Suprapubic skin (tissue), 4 donors: ENCODE results near the gene PLEKHA3. TPM values are rescaled to one million over a fixed set of nuclear protein-coding genes. Genes with fewer than 3 reads are reported as not detected.

Source experiments
- DNase-seq, 2 donors: peaks; one replicate each; pipeline ENCODE4 v3.0.0-alpha.2; 2019; ENCODE audit warnings: low spot score in 2 of 2
- H3K27ac ChIP-seq: fragments of 200-600 bp; sonication (generic); one replicate; pipeline ENCODE4 v1.5.1; 2019
- H3K27me3 ChIP-seq: fragments of 200-600 bp; sonication (generic); one replicate; pipeline ENCODE4 v1.5.1; 2019
- H3K36me3 ChIP-seq: fragments of 200-600 bp; sonication (generic); one replicate; pipeline ENCODE4 v1.5.1; 2019
- H3K4me1 ChIP-seq: fragments of 200-600 bp; sonication (generic); one replicate; pipeline ENCODE4 v1.5.1; 2019
- H3K4me3 ChIP-seq: fragments of 200-600 bp; sonication (generic); one replicate; pipeline ENCODE4 v1.5.1; 2019; ENCODE audit warnings: mild to moderate bottlenecking
- H3K9me3 ChIP-seq: fragments of 200-600 bp; sonication (generic); one replicate; pipeline ENCODE4 v1.5.1; 2019
- EP300 ChIP-seq: sonication (generic); formaldehyde crosslinking; IDR thresholded peaks from one replicate; pipeline ENCODE4 v1.6.1; 2017; ENCODE audit warnings: antibody characterized with exemption
- POLR2A ChIP-seq, 2 donors: fragments of 450-650 bp; IDR thresholded peaks; one replicate each; pipeline ENCODE4 v1.6.1; 2017; ENCODE audit warnings: antibody characterized with exemption in 2 of 2, mild to moderate bottlenecking in 2 of 2, moderate library complexity in 2 of 2
- POLR2AphosphoS5 ChIP-seq, 3 donors: sonication (generic); formaldehyde crosslinking; IDR thresholded peaks; one replicate each; pipeline ENCODE4 v1.6.1; 2017; ENCODE audit warnings: antibody characterized with exemption in 3 of 3
- WGBS: methylation state at CpG from one replicate; pipeline ENCODE4 v1.1.5; 2018; 5-methylcytosine and 5-hydroxymethylcytosine counted together
- total RNA-seq, 4 donors: library from RNA; depleted of rRNA; stranded (reverse); fragments of >200 nt; gene quantifications; one replicate each; pipeline ENCODE4 v1.1.0, GENCODE V29; 2016
- TF ChIP-seq, protein P1 (sequence below), 2 donors: fragments of 200-600 bp in 1 of 2; fragments of 450-650 bp in 1 of 2; sonication (generic) in 1 of 2; IDR thresholded peaks; one replicate each; pipeline ENCODE4 v1.5.1; 2016 to 2019; ENCODE audit warnings: antibody characterized with exemption in 2 of 2, mild to moderate bottlenecking in 1 of 2, moderate library complexity in 1 of 2

PLEKHA3 gene
- total RNA-seq, 4 donors from 2014 or later: 2.9 to 7.7 (median 5.8) TPM

DNA sequence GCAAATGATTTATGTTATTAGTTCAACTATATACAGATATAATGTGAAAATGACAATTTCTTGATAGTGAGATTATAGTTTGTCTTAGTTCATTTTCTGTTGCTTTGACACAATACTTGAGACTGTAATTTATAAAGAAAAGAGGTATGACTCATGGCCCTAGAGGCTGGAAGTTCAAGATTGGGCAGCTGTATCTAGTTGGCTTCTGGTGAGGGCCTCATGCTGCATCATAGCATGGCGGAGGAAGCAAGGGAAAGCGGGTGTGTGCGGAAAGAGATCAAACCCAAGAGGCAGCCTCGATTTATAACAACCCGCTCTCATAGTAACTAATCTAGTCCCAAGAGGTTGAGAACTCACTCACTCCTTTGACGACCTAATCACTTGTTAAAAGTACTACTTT is 11.4 kb downstream of the PLEKHA3 start:
- no peak overlapping the region for H3K27ac ChIP-seq
- peaks cover 55% of the 10 kb centered on the region for H3K36me3 ChIP-seq
- DNase-seq: no peak
- TF ChIP-seq POLR2A (IDR thresholded peaks at IDR 0.05): no peak
- no peak for TF ChIP-seq EP300
- TF ChIP-seq POLR2AphosphoS5 (IDR thresholded peaks at IDR 0.05): no peak
- no peaks in the 10 kb centered on the region for H3K9me3 ChIP-seq
- no peak overlapping the region for H3K4me3 ChIP-seq
- H3K27me3 ChIP-seq: no peaks in the 10 kb centered on the region
- H3K4me1 ChIP-seq: no peaks in the 10 kb centered on the region
- WGBS: 78% methylated on average over 6 of the region's 6 CpGs

DNA sequence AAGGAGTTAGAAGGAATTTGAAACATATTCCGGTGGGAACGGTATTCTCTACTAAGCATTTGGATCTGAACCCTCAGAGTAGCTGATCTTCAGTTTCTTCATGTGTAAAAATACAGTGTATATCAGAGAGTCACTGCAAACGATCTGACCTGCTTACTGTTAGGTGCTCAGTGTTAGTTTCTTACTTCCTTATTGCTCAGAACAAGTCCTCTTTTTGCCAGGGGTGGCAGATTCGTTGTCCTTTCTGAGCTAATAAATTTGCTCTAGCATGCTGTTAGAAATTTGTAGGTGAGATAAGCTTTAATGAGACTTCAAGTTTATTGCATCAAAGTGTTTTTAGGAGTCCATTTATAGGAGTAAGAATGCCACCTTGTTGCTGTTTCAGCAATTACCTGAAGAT is 15.8 kb downstream of the PLEKHA3 start:
- H3K36me3 ChIP-seq: peaks cover 75% of the 10 kb centered on the region
- H3K27me3 ChIP-seq: no peaks in the 10 kb centered on the region
- H3K4me3 ChIP-seq: no peak overlapping the region
- no peak overlapping the region for H3K27ac ChIP-seq
- no peaks in the 10 kb centered on the region for H3K9me3 ChIP-seq
- DNase-seq: no peak
- TF ChIP-seq EP300: no peak
- no peak for TF ChIP-seq POLR2AphosphoS5 (IDR thresholded peaks at IDR 0.05)
- TF ChIP-seq, protein P1, sequence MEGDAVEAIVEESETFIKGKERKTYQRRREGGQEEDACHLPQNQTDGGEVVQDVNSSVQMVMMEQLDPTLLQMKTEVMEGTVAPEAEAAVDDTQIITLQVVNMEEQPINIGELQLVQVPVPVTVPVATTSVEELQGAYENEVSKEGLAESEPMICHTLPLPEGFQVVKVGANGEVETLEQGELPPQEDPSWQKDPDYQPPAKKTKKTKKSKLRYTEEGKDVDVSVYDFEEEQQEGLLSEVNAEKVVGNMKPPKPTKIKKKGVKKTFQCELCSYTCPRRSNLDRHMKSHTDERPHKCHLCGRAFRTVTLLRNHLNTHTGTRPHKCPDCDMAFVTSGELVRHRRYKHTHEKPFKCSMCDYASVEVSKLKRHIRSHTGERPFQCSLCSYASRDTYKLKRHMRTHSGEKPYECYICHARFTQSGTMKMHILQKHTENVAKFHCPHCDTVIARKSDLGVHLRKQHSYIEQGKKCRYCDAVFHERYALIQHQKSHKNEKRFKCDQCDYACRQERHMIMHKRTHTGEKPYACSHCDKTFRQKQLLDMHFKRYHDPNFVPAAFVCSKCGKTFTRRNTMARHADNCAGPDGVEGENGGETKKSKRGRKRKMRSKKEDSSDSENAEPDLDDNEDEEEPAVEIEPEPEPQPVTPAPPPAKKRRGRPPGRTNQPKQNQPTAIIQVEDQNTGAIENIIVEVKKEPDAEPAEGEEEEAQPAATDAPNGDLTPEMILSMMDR (IDR thresholded peaks at IDR 0.05): no peak
- no peak for TF ChIP-seq POLR2A (IDR thresholded peaks at IDR 0.05)
- WGBS: 75% methylated on average over 4 of the region's 4 CpGs
- H3K4me1 ChIP-seq: no peaks in the 10 kb centered on the region

DNA sequence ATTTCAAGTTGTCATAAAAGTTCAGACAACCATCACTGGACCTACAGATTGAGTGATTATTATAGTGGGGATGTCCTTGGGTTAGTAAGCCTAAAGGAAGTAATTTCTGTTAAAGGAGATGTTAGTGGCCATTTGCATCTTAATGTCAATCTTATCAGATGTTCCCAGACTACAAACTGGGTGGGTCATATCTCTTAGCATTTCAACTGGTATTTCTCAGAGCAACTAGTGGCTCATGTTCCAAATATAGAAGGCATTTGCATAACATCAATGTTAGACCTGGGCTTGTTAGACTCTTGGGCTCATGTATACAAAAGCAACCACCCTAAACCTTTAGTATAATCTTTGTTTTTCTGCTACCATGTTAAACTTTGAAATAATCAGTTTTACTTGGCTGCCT is 17.9 kb downstream of the PLEKHA3 start:
- no peaks in the 10 kb centered on the region for H3K27me3 ChIP-seq
- no peaks in the 10 kb centered on the region for H3K4me1 ChIP-seq
- H3K9me3 ChIP-seq: no peaks in the 10 kb centered on the region
- no peak overlapping the region for H3K4me3 ChIP-seq
- DNase-seq: no peak
- peaks cover 82% of the 10 kb centered on the region for H3K36me3 ChIP-seq
- H3K27ac ChIP-seq: no peak overlapping the region
- TF ChIP-seq, protein P1 (IDR thresholded peaks at IDR 0.05): no peak
- no peak for TF ChIP-seq POLR2A (IDR thresholded peaks at IDR 0.05)

DNA sequence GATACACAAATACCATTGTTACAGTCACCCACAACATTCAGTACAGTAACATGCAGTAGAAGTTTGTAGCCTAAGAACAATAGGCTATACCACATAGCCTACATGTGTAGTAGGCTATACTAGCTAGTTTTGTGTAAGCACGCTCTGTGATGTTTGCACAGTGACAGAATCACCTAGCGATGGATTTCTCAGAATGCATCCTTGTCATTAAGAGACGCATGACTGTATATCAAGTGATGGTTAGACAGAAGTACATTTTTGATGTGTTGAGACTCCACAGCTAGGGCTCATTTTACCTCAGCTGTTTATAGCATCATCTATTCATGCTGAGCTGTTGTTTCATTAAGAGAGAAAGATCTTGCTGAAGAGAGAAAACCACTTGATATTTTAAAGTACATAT is 19.4 kb downstream of the PLEKHA3 start:
- no peaks in the 10 kb centered on the region for H3K4me1 ChIP-seq
- DNase-seq: no peak
- no peaks in the 10 kb centered on the region for H3K9me3 ChIP-seq
- H3K36me3 ChIP-seq: peaks cover 81% of the 10 kb centered on the region
- no peak overlapping the region for H3K27ac ChIP-seq
- TF ChIP-seq POLR2AphosphoS5 (IDR thresholded peaks at IDR 0.05) (no peak), EP300 (no peak), POLR2A (IDR thresholded peaks at IDR 0.05) (no peak)
- TF ChIP-seq, protein P1 (IDR thresholded peaks at IDR 0.05): no peak
- 100% methylated on average over 3 of the region's 3 CpGs for WGBS
- H3K4me3 ChIP-seq: no peak overlapping the region
- H3K27me3 ChIP-seq: no peaks in the 10 kb centered on the region

DNA sequence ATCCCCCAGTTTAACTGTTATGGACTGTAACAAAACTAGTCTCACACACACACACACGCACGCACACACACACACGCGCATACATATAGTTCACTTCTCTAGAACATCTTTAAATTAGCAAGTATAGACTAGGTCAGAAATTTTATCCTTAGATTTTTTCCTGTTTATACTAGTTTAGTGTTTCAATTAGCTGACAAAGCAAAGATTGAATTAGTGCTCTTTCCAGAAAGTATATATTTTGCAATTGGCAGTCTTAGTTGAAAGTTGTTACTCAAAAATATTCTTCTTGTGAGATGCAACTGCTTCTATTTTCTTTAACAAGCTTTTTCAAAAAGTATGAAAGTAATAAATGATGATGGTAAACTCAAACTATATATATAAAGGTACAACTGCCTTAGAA is 22.5 kb downstream of the PLEKHA3 start:
- DNase-seq: no peak
- no peaks in the 10 kb centered on the region for H3K9me3 ChIP-seq
- H3K4me1 ChIP-seq: no peaks in the 10 kb centered on the region
- H3K27me3 ChIP-seq: no peaks in the 10 kb centered on the region
- H3K27ac ChIP-seq: no peak overlapping the region
- peaks cover 70% of the 10 kb centered on the region for H3K36me3 ChIP-seq
- TF ChIP-seq, protein P1 (IDR thresholded peaks at IDR 0.05): no peak
- no peak for TF ChIP-seq POLR2A (IDR thresholded peaks at IDR 0.05)
- TF ChIP-seq POLR2AphosphoS5 (IDR thresholded peaks at IDR 0.05): no peak
- TF ChIP-seq EP300: no peak
- H3K4me3 ChIP-seq: no peak overlapping the region
- WGBS: 98% methylated on average over 4 of the region's 4 CpGs

DNA sequence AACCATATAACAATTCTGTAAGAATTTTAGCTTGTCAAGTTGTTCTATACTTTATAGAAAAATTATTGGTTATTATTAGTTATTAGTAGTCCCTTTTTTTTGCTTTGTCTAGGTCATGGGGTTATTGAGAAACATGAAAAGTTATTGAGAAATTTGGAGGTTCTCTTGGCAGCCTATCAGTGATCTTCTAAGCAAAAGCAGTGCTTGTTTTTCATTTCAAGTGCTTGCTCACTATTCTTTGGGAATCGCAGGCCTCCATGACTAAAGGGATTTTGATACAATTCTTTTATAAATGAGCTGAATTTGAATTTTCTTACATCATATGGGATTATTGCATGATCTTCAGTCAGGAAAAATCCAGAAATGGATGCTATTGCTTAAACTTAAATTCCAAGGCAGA is 25.8 kb downstream of the PLEKHA3 start:
- H3K27ac ChIP-seq: no peak overlapping the region

More for the DNA sequence above, 25.8 kb downstream of the PLEKHA3 start:
- DNase-seq: no peak
- Histone ChIP-seq H3K4me3 (no peak overlapping the region), H3K4me1 (no peaks in the 10 kb centered on the region), H3K9me3 (no peaks in the 10 kb centered on the region), H3K27me3 (no peaks in the 10 kb centered on the region), H3K36me3 (peaks cover 53% of the 10 kb centered on the region)
- 88% methylated on average over 1 of the region's 1 CpG for WGBS
- TF ChIP-seq POLR2A (IDR thresholded peaks at IDR 0.05): no peak
- TF ChIP-seq, protein P1 (IDR thresholded peaks at IDR 0.05): no peak
- TF ChIP-seq EP300: no peak
- TF ChIP-seq POLR2AphosphoS5 (IDR thresholded peaks at IDR 0.05): no peak
